WTC11 (cell line): ENCODE data around the gene XPNPEP3. TPM values are rescaled to one million over a fixed set of nuclear protein-coding genes. Genes with fewer than 3 reads are reported as not detected.

Experiments
- ATAC-seq: fragments of 200-7000 bp; cut with Tn5 transposase; 2 replicates; pipeline ENCODE4 v1.10.0; 2021; ENCODE audit warnings: mild to moderate bottlenecking, moderate library complexity
- CTCF ChIA-PET: fragments of 300-600 bp; sonication (Branson Sonifier 250); formaldehyde crosslinking; loops from one replicate; lab custom pipeline; 2021; ENCODE audit warnings: antibody characterized with exemption; lab: Charles Lee
- POLR2A ChIA-PET: fragments of 350-600 bp; sonication (Branson Sonifier 250); formaldehyde crosslinking; loops from one replicate; lab custom pipeline; 2021; ENCODE audit warnings: antibody characterized with exemption; lab: Charles Lee
- DNase-seq: peaks from one replicate; pipeline ENCODE4 v3.0.0; 2021; ENCODE audit warnings: low spot score
- H3K27ac Mint-ChIP-seq: 2 replicates; pipeline ENCODE4 v1.8.0; 2021; ENCODE audit warnings: mixed read lengths
- H3K27me3 Mint-ChIP-seq: 2 replicates; pipeline ENCODE4 v1.8.0; 2021; ENCODE audit warnings: low read depth, mild to moderate bottlenecking, moderate library complexity, mixed read lengths
- H3K36me3 Mint-ChIP-seq: 2 replicates; pipeline ENCODE4 v1.8.0; 2021; ENCODE audit warnings: mixed read lengths
- H3K4me1 Mint-ChIP-seq: 2 replicates; pipeline ENCODE4 v1.8.0; 2022; ENCODE audit warnings: mixed read lengths
- H3K4me3 Mint-ChIP-seq: 2 replicates; pipeline ENCODE4 v1.8.0; 2021; ENCODE audit warnings: mild to moderate bottlenecking, moderate library complexity, mixed read lengths
- H3K9me3 Mint-ChIP-seq: 2 replicates; pipeline ENCODE4 v1.8.0; 2021; ENCODE audit warnings: mixed read lengths
- ARID4B ChIP-seq: sonication (generic); formaldehyde crosslinking; IDR thresholded peaks from 2 replicates; pipeline ENCODE4 v1.8.0; 2023; ENCODE audit warnings: missing genetic modification reagents, mild to moderate bottlenecking, borderline replicate concordance
- FOXK1 ChIP-seq: sonication (generic); formaldehyde crosslinking; IDR thresholded peaks from 2 replicates; pipeline ENCODE4 v1.8.0; 2022; ENCODE audit warnings: mild to moderate bottlenecking, moderate library complexity, missing genetic modification reagents
- FOXP1 ChIP-seq: sonication (generic); formaldehyde crosslinking; IDR thresholded peaks from 2 replicates; pipeline ENCODE4 v1.8.0; 2022; ENCODE audit warnings: missing genetic modification reagents, mild to moderate bottlenecking, moderate library complexity, borderline replicate concordance
- JAZF1 ChIP-seq: fragments of 250-450 bp; sonication (Bioruptor Pico); IDR thresholded peaks from 2 replicates; pipeline ENCODE4 v1.9.0; 2021; ENCODE audit warnings: moderate library complexity, mild to moderate bottlenecking, inconsistent platforms
- JUN ChIP-seq: sonication (generic); formaldehyde crosslinking; IDR thresholded peaks from 2 replicates; pipeline ENCODE4 v1.8.0; 2023; ENCODE audit warnings: mild to moderate bottlenecking, missing genetic modification reagents
- KAT7 ChIP-seq: sonication (generic); formaldehyde crosslinking; IDR thresholded peaks from 2 replicates; pipeline ENCODE4 v1.8.1; 2023; ENCODE audit warnings: missing genetic modification reagents, mild to moderate bottlenecking, borderline replicate concordance
- MXD4 ChIP-seq: fragments of 250-450 bp; sonication (Bioruptor Pico); IDR thresholded peaks from 2 replicates; pipeline ENCODE4 v1.8.0; 2021; ENCODE audit warnings: mild to moderate bottlenecking, moderate library complexity, borderline replicate concordance
- MYBL2 ChIP-seq: sonication (generic); formaldehyde crosslinking; IDR thresholded peaks from 2 replicates; pipeline ENCODE4 v1.8.1; 2023; ENCODE audit warnings: mild to moderate bottlenecking, moderate library complexity, missing genetic modification reagents
- NR2C2 ChIP-seq: sonication (generic); formaldehyde crosslinking; IDR thresholded peaks from 2 replicates; pipeline ENCODE4 v1.8.0; 2022; ENCODE audit warnings: mild to moderate bottlenecking, missing genetic modification reagents
- OVOL2 ChIP-seq: fragments of 250-450 bp; sonication (Bioruptor Pico); IDR thresholded peaks from 2 replicates; pipeline ENCODE4 v1.9.0; 2021; ENCODE audit warnings: mild to moderate bottlenecking, borderline replicate concordance
- RELA ChIP-seq: sonication (generic); formaldehyde crosslinking; IDR thresholded peaks from 2 replicates; pipeline ENCODE4 v1.8.1; 2022; ENCODE audit warnings: missing genetic modification reagents, mild to moderate bottlenecking, borderline replicate concordance
- STAT6 ChIP-seq: sonication (generic); formaldehyde crosslinking; conservative IDR thresholded peaks from 2 replicates; pipeline ENCODE4 v1.8.1; 2023; ENCODE audit warnings: mild to moderate bottlenecking, low read depth, missing genetic modification reagents, moderate library complexity
- TCF7 ChIP-seq: sonication (generic); formaldehyde crosslinking; IDR thresholded peaks from 2 replicates; pipeline ENCODE4 v1.8.0; 2022; ENCODE audit warnings: mild to moderate bottlenecking, low read depth, missing genetic modification reagents, moderate library complexity
- USF2 ChIP-seq: sonication (generic); formaldehyde crosslinking; IDR thresholded peaks from 2 replicates; pipeline ENCODE4 v1.8.1; 2023; ENCODE audit warnings: mild to moderate bottlenecking, missing genetic modification reagents, moderate library complexity
- ZBTB21 ChIP-seq: sonication (generic); formaldehyde crosslinking; IDR thresholded peaks from 2 replicates; pipeline ENCODE4 v1.8.1; 2023; ENCODE audit warnings: mild to moderate bottlenecking, missing genetic modification reagents, borderline replicate concordance
- ZNF263 ChIP-seq: sonication (generic); formaldehyde crosslinking; IDR thresholded peaks from 2 replicates; pipeline ENCODE4 v1.8.1; 2022; ENCODE audit warnings: low read depth, mild to moderate bottlenecking, moderate library complexity, missing genetic modification reagents
- ZNF317 ChIP-seq: sonication (generic); formaldehyde crosslinking; IDR thresholded peaks from 2 replicates; pipeline ENCODE4 v1.8.1; 2023; ENCODE audit warnings: low read depth, mild to moderate bottlenecking, moderate library complexity, missing genetic modification reagents, borderline replicate concordance
- ZNF423 ChIP-seq: fragments of 250-450 bp; sonication (Bioruptor Pico); IDR thresholded peaks from 2 replicates; pipeline ENCODE4 v2.1.2; 2022; ENCODE audit warnings: mild to moderate bottlenecking, moderate library complexity
- ZNF532 ChIP-seq: fragments of 250-450 bp; sonication (Bioruptor Pico); IDR thresholded peaks from 2 replicates; pipeline ENCODE4 v1.9.0; 2021; ENCODE audit warnings: mild to moderate bottlenecking, borderline replicate concordance
- total RNA-seq: library from RNA; stranded (reverse); gene quantifications from 3 replicates; pipeline ENCODE4 v1.2.3, GENCODE V29; 2021
- TF ChIP-seq, protein P1 (sequence below): sonication (generic); formaldehyde crosslinking; IDR thresholded peaks from 2 replicates; pipeline ENCODE4 v1.8.1; 2022; ENCODE audit warnings: missing genetic modification reagents, borderline replicate concordance
- TF ChIP-seq, protein P2 (sequence below): sonication (generic); formaldehyde crosslinking; IDR thresholded peaks from 2 replicates; pipeline ENCODE4 v1.8.1; 2023; ENCODE audit warnings: mild to moderate bottlenecking, missing genetic modification reagents

Gene XPNPEP3
- total RNA-seq, 1 experiment from 2014 or later = 28.2 TPM

- TF ChIP-seq, protein P1, sequence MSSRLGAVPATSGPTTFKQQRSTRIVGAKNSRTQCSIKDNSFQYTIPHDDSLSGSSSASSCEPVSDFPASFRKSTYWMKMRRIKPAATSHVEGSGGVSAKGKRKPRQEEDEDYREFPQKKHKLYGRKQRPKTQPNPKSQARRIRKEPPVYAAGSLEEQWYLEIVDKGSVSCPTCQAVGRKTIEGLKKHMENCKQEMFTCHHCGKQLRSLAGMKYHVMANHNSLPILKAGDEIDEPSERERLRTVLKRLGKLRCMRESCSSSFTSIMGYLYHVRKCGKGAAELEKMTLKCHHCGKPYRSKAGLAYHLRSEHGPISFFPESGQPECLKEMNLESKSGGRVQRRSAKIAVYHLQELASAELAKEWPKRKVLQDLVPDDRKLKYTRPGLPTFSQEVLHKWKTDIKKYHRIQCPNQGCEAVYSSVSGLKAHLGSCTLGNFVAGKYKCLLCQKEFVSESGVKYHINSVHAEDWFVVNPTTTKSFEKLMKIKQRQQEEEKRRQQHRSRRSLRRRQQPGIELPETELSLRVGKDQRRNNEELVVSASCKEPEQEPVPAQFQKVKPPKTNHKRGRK (CRISPR knock-in tag) = no peak
- no peak for TF ChIP-seq TCF7 (CRISPR knock-in tag)
- TF ChIP-seq RELA = no peak
- no peak for TF ChIP-seq ZBTB21
- no peak for TF ChIP-seq ZNF532 (CRISPR knock-in tag)
- no peak for TF ChIP-seq ZNF423 (CRISPR knock-in tag)
- TF ChIP-seq STAT6 (CRISPR knock-in tag) = no peak
- TF ChIP-seq, all 79 proteins: peak for 0
Observed at GRCh38 chr22:40878922-40879321, 22.0 kb downstream of the XPNPEP3 start (continued).

DNA sequence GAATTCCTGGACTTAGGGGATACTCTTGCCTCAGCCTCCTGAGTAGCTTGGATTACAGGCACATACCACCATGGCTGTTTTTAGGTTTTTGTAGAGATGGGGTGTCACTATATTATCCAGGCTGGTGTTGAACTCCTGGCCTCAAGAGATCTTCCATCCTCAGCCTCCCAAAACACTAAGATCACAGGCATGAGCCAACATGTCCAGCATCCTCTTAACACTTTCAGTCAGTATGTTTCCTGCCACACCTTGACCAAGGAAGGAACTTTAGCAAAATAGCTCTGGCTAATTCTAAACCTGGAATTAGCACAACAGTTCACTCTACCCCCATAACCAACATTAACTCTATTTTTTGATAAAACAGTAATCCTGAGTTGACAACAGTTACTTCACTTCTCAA is 32.2 kb downstream of the XPNPEP3 start:
- POLR2A ChIA-PET = no interaction called here
- peaks cover 48% of the 10 kb centered on the region for H3K36me3 Mint-ChIP-seq
- no peaks in the 10 kb centered on the region for H3K9me3 Mint-ChIP-seq
- DNase-seq (no peak), ATAC-seq (no peak)
- peak overlapping the region; percentile 13; the same call in 1 of the 2 replicates for H3K27ac Mint-ChIP-seq
- CTCF ChIA-PET = interaction anchor here (1.3 to 2.3 kb wide), 2 partner anchors 10 to 34 kb away, joined by 4 to 5 read pairs; no protein-coding TSS in a partner anchor
- H3K4me3 Mint-ChIP-seq = no peak overlapping the region
- H3K27me3 Mint-ChIP-seq = no peaks in the 10 kb centered on the region
- H3K4me1 Mint-ChIP-seq = no peaks in the 10 kb centered on the region
- TF ChIP-seq JAZF1 (CRISPR knock-in tag) (no peak), NR2C2 (CRISPR knock-in tag) (no peak), ZNF263 (CRISPR knock-in tag) (no peak), MXD4 (CRISPR knock-in tag) (no peak), ARID4B (no peak), USF2 (no peak), JUN (no peak), MYBL2 (CRISPR knock-in tag) (no peak), ZBTB21 (no peak), ZNF317 (CRISPR knock-in tag) (no peak), OVOL2 (CRISPR knock-in tag) (no peak), KAT7 (CRISPR knock-in tag) (no peak), FOXP1 (CRISPR knock-in tag) (no peak), FOXK1 (CRISPR knock-in tag) (no peak)
- TF ChIP-seq, protein P2, sequence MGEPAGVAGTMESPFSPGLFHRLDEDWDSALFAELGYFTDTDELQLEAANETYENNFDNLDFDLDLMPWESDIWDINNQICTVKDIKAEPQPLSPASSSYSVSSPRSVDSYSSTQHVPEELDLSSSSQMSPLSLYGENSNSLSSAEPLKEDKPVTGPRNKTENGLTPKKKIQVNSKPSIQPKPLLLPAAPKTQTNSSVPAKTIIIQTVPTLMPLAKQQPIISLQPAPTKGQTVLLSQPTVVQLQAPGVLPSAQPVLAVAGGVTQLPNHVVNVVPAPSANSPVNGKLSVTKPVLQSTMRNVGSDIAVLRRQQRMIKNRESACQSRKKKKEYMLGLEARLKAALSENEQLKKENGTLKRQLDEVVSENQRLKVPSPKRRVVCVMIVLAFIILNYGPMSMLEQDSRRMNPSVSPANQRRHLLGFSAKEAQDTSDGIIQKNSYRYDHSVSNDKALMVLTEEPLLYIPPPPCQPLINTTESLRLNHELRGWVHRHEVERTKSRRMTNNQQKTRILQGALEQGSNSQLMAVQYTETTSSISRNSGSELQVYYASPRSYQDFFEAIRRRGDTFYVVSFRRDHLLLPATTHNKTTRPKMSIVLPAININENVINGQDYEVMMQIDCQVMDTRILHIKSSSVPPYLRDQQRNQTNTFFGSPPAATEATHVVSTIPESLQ (CRISPR knock-in tag) = no peak
